Gastroesophageal sphincter (tissue), 4 donors: ENCODE measurements around the gene HSD3B2. TPM values are rescaled to one million over a fixed set of nuclear protein-coding genes. Genes with fewer than 3 reads are reported as not detected.
A peak's percentile ranks its signal among the peaks of the same experiment; 100 is the strongest.

Experiments used
- ATAC-seq: fragments of 150-250 bp; one replicate; pipeline ENCODE4 v1.9.1; 2016; ENCODE audit warnings: mild to moderate bottlenecking, moderate library complexity
- H3K27ac ChIP-seq, 4 donors: fragments of 200-600 bp; sonication (generic) in 3 of 4; 1 replicate in 3 of 4; 2 replicates in 1 of 4; pipeline ENCODE4 v1.5.1; 2016 to 2019
- H3K27me3 ChIP-seq: fragments of 200-600 bp; sonication (generic); one replicate; pipeline ENCODE4 v1.5.1; 2019
- H3K36me3 ChIP-seq, 2 donors: fragments of 200-600 bp; sonication (generic); one replicate each; pipeline ENCODE4 v1.5.1; 2019; ENCODE audit warnings: control low read depth in 1 of 2
- H3K4me1 ChIP-seq, 3 donors: fragments of 200-600 bp; sonication (generic); 1 replicate in 2 of 3; 2 replicates in 1 of 3; pipeline ENCODE4 v1.5.1; 2016 to 2019; ENCODE audit warnings: control low read depth in 2 of 3
- H3K4me3 ChIP-seq, 2 donors: fragments of 200-600 bp; sonication (generic); one replicate each; pipeline ENCODE4 v1.5.1; 2019; ENCODE audit warnings: mild to moderate bottlenecking in 1 of 2, moderate library complexity in 1 of 2
- H3K9me3 ChIP-seq, 3 donors: fragments of 200-600 bp; sonication (generic); one replicate each; pipeline ENCODE4 v1.5.1; 2017 to 2019; ENCODE audit warnings: control low read depth in 2 of 3
- CTCF ChIP-seq, 4 experiments: fragments of 200-600 bp in 2 of 4; fragments of 450-650 bp in 2 of 4; sonication (generic) in 1 of 4; IDR thresholded peaks; one replicate each; pipeline ENCODE4 v1.5.1; 2017 to 2019; ENCODE audit warnings: antibody characterized with exemption in 4 of 4, mild to moderate bottlenecking in 2 of 4, moderate library complexity in 2 of 4
- EP300 ChIP-seq: sonication (generic); formaldehyde crosslinking; IDR thresholded peaks from one replicate; pipeline ENCODE4 v1.6.1; 2017; ENCODE audit warnings: antibody characterized with exemption, mild to moderate bottlenecking
- POLR2A ChIP-seq, 2 donors: fragments of 450-650 bp; IDR thresholded peaks; one replicate each; pipeline ENCODE4 v1.6.1; 2017; ENCODE audit warnings: antibody characterized with exemption in 2 of 2, mild to moderate bottlenecking in 2 of 2, moderate library complexity in 1 of 2
- POLR2AphosphoS5 ChIP-seq: sonication (generic); formaldehyde crosslinking; IDR thresholded peaks from one replicate; pipeline ENCODE4 v1.6.1; 2017; ENCODE audit warnings: antibody characterized with exemption
- WGBS, 2 donors: methylation state at CpG; one replicate each; pipeline ENCODE4 v1.1.5; 2018; ENCODE audit warnings: low coverage in 1 of 2; 5-methylcytosine and 5-hydroxymethylcytosine counted together
- total RNA-seq, 4 donors: library from RNA; depleted of rRNA; stranded (reverse); fragments of >200 nt; gene quantifications; one replicate each; pipeline ENCODE4 v1.1.0, GENCODE V29; 2016

HSD3B2 gene
- total RNA-seq, 4 donors from 2014 or later = not detected

GRCh38 chr1:119467219-119467618, 52.3 kb downstream of the HSD3B2 start:
- H3K27ac ChIP-seq = no peak overlapping the region
- TF ChIP-seq POLR2AphosphoS5 (no peak), POLR2A (IDR thresholded peaks at IDR 0.05) (no peak), CTCF (IDR thresholded peaks at IDR 0.05) (no peak), EP300 (no peak)
- H3K4me1 ChIP-seq = no peaks in the 10 kb centered on the region
- H3K36me3 ChIP-seq = no peaks in the 10 kb centered on the region
- H3K27me3 ChIP-seq = no peaks in the 10 kb centered on the region
- H3K9me3 ChIP-seq = no peaks in the 10 kb centered on the region
- ATAC-seq = no peak
- 80 to 83% methylated on average over 1 of the region's 1 CpG for WGBS, 2 donors
- no peak overlapping the region for H3K4me3 ChIP-seq

- no peaks in the 10 kb centered on the region for H3K27me3 ChIP-seq
- H3K27ac ChIP-seq = no peak overlapping the region
- H3K4me3 ChIP-seq = no peak overlapping the region
- H3K9me3 ChIP-seq = no peaks in the 10 kb centered on the region
- peak; percentile 60 for ATAC-seq
- WGBS, 2 donors = 19 to 47% methylated on average over 3 to 4 of the region's 4 CpGs
- H3K4me1 ChIP-seq = no peaks in the 10 kb centered on the region
- H3K36me3 ChIP-seq = no peaks in the 10 kb centered on the region
- TF ChIP-seq POLR2A (IDR thresholded peaks at IDR 0.05) (no peak), CTCF (IDR thresholded peaks at IDR 0.05) (no peak)
Observed at GRCh38 chr1:119467857-119468668, 53.1 kb downstream of the HSD3B2 start.

DNA sequence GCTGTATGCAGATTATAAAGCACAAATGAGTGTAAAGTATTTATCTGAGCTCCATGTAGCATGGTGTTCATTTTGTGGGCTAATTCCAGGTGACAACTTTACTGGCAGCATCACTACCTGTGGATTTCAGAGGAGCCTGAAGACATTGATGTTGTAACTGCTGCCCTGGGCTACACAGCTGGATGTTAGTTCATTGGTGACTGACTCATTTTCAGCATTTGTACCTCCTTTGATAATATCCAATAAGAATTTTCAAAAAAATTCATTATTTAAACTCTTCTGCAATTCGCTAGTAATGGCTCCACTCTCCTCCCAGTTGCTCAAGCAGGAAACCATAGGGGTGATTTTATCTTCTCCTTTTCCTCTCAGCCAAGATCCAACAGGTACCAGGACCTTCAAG, 54.8 kb downstream of the HSD3B2 start:
- ATAC-seq = no peak
- TF ChIP-seq CTCF (IDR thresholded peaks at IDR 0.05) (no peak), POLR2A (IDR thresholded peaks at IDR 0.05) (no peak)

GRCh38 chr1:119470377-119470776, 55.4 kb downstream of the HSD3B2 start:
- no peak for ATAC-seq
- no peaks in the 10 kb centered on the region for H3K27me3 ChIP-seq
- TF ChIP-seq EP300 (no peak), POLR2A (IDR thresholded peaks at IDR 0.05) (no peak), CTCF (IDR thresholded peaks at IDR 0.05) (no peak), POLR2AphosphoS5 (no peak)
- H3K4me3 ChIP-seq = no peak overlapping the region
- H3K4me1 ChIP-seq = no peaks in the 10 kb centered on the region
- H3K36me3 ChIP-seq = no peaks in the 10 kb centered on the region
- H3K9me3 ChIP-seq = no peaks in the 10 kb centered on the region
- WGBS, 2 donors = 100% methylated on average over 1 to 2 of the region's 3 CpGs
- H3K27ac ChIP-seq = no peak overlapping the region

More for the DNA sequence above, 54.8 kb downstream of the HSD3B2 start:
- Histone ChIP-seq H3K27ac (no peak overlapping the region), H3K4me1 (no peaks in the 10 kb centered on the region), H3K9me3 (no peaks in the 10 kb centered on the region), H3K4me3 (no peak overlapping the region), H3K27me3 (no peaks in the 10 kb centered on the region), H3K36me3 (no peaks in the 10 kb centered on the region)
- WGBS, 2 donors = 86% methylated on average over 1 of the region's 1 CpG; no CpG with 5 or more reads in 1 of the 2 donors

DNA sequence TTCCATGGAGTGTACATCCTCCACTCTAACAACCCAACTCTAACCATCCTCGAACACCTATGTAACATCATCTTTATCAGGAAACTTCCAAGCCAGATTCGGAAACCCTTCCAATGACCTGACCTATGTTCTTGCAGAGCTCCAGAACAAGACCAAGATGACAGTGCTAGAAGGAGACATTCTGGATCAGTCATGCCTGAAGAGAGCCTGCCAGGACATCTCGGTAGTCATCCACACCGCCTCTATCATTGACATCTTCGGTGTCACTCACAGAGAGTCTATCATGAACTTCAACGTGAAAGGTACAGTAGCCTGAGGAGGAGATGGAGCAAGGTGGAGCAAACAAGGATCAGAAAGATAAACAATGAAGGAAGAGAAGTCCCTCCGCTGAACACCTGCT, 56.0 kb downstream of the HSD3B2 start:
- Histone ChIP-seq H3K4me1 (no peaks in the 10 kb centered on the region), H3K27ac (no peak overlapping the region), H3K36me3 (no peaks in the 10 kb centered on the region), H3K27me3 (no peaks in the 10 kb centered on the region), H3K4me3 (no peak overlapping the region), H3K9me3 (no peaks in the 10 kb centered on the region)
- ATAC-seq = no peak
- TF ChIP-seq POLR2A (IDR thresholded peaks at IDR 0.05) (no peak), POLR2AphosphoS5 (no peak)
- WGBS, 2 donors = 86 to 89% methylated on average over 6 to 7 of the region's 7 CpGs
